SKM-1 (cell line): Measurements from ENCODE around the gene MADD.

Experiments
- DNase-seq: peaks from one replicate; lab custom pipeline; 2025; ENCODE audit not compliant: unreplicated experiment; lab: John Stamatoyannopoulos, UW

MADD gene

DNA sequence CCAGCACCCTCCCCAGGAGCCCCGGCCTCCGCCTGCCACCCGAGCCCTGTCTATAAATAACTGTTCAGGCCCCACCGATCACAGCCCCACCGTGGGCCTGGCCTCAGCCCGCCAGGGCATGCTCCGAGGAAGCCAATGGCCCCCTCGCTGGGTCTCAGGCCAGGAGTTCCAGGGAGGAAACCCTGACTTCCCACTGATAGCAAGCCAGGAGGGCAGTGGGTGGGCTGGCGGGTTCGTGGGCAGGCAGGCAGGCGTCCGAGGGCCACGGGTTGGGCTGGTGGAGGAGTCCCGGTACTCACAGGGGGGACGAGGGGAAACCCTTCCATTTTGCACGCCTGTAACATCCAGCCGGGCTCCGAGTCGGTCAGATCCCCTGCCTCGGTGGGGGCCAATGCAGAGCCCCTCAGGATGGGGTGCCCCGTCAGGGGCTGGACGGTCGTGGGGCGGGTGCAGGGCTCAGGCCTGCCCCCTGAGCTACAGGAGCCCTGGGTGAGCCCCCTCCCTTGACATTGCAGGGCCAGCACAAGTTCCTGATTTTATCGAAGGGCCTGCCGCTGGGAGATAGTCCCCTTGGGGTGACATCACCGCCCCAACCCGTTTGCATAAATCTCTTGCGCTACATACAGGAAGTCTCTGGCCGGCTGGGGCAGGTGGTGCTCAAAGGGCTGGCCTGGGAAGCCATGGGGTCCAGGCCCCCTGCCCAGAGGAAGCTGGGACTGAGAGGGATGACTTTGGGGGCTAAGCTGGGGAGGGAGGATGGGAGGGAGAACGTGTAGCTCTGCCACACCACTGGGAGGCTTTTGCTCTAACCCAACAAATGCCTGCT, 108.3 kb downstream of the MADD start, which contains the start of gene SPI1:
TSS of gene SPI1 (minus strand) at position 538 of the 826 bp plus-strand sequence. CDS start at position 344, 194 bp downstream.
- peak; percentile 94 for DNase-seq

DNA sequence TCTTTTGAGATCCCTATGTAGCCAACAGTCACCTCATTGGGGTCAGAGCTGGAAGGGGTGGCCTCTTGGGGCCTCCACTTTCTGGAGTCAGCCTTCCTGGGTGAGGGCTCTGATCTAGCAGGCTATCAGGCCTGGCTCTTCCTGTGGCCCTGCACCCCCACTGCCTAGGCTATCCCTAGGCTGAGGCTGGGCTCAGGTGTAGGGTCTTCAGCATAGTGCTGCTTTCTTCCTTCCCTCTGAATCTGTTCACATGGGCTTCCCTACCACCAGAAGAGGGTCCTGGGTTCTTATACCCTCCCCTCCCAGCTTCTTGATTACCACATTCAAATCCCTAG, 108.9 kb downstream of the MADD start:
- no peak for DNase-seq

DNA sequence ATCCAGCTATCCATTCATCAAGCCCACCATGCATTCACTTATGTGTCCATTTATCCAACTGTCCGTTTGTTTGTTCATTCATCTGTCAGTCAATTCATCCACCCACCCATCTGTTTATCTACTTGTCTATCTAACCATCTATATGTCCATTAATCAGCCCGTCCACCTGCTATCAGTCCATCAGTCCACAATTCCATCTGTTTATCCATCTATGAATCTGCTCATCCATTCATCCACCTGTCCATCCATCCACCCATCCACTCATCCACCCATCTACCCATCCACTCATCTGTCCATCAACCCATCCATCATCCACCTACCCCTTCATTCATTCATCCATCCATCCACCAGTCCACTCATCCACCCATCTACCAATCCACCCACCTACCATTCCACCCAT, 109.4 kb downstream of the MADD start:
- DNase-seq = no peak
